CD4-positive, CD25-positive, alpha-beta regulatory T cell (primary cell): ENCODE data around the gene PRIM1. TPM values are rescaled to one million over a fixed set of nuclear protein-coding genes. Genes with fewer than 3 reads are reported as not detected.

Experiments used
- ATAC-seq, 2 donors: fragments of 150-1000 bp; cut with Tn5 transposase; one replicate each; pipeline ENCODE4 v1.10.0; 2021; ENCODE audit warnings: low read depth in 2 of 2, moderate number of reproducible peaks in 2 of 2, moderate library complexity in 1 of 2
- DNase-seq, 3 donors: peaks; one replicate each; pipeline versions ENCODE4 v3.0.0 to v3.0.0-alpha.2; 2012 to 2022; ENCODE audit warnings: mixed read lengths in 1 of 3
- H3K27ac ChIP-seq: one replicate; pipeline ENCODE4 v1.7.0; 2013; ENCODE audit warnings: mild to moderate bottlenecking, low read length; ENCODE audit not compliant: insufficient read depth, poor library complexity, severe bottlenecking
- H3K27me3 ChIP-seq: one replicate; pipeline ENCODE4 v1.7.0; 2013; ENCODE audit warnings: low read length; ENCODE audit not compliant: control insufficient read depth, insufficient read depth
- H3K36me3 ChIP-seq: one replicate; pipeline ENCODE4 v1.7.0; 2013; ENCODE audit warnings: mild to moderate bottlenecking, low read length, moderate library complexity; ENCODE audit not compliant: control insufficient read depth, insufficient read depth
- H3K4me1 ChIP-seq: 2 replicates; pipeline ENCODE4 v1.7.0; 2013; ENCODE audit warnings: mild to moderate bottlenecking, low read length; ENCODE audit not compliant: insufficient read depth, control insufficient read depth, poor library complexity, severe bottlenecking
- H3K4me3 ChIP-seq: one replicate; pipeline ENCODE4 v1.7.0; 2013; ENCODE audit warnings: low read depth, mild to moderate bottlenecking, low read length, moderate library complexity
- H3K9me3 ChIP-seq, 2 experiments: 1 replicate in 1 of 2; 2 replicates in 1 of 2; pipeline ENCODE4 v1.7.0; 2013; ENCODE audit warnings: low read length in 2 of 2, mild to moderate bottlenecking in 1 of 2, moderate library complexity in 1 of 2; ENCODE audit not compliant: control insufficient read depth in 2 of 2
- H3K27ac Mint-ChIP-seq, 3 donors: one replicate each; pipeline ENCODE4 v1.8.0; 2020 to 2022; ENCODE audit warnings: mild to moderate bottlenecking in 3 of 3, mixed read lengths in 3 of 3, moderate library complexity in 2 of 3
- H3K27me3 Mint-ChIP-seq: one replicate; pipeline ENCODE4 v1.8.0; 2022; ENCODE audit warnings: mild to moderate bottlenecking, mixed read lengths
- H3K36me3 Mint-ChIP-seq: one replicate; pipeline ENCODE4 v1.8.0; 2020; ENCODE audit warnings: mixed read lengths
- H3K4me1 Mint-ChIP-seq, 4 donors: one replicate each; pipeline ENCODE4 v1.8.0; 2020 to 2022; ENCODE audit warnings: mixed read lengths in 4 of 4, mild to moderate bottlenecking in 1 of 4
- H3K4me3 Mint-ChIP-seq, 4 donors: one replicate each; pipeline ENCODE4 v1.8.0; 2020 to 2022; ENCODE audit warnings: mild to moderate bottlenecking in 4 of 4, mixed read lengths in 4 of 4, moderate library complexity in 3 of 4
- H3K9me3 Mint-ChIP-seq, 7 donors: one replicate each; pipeline ENCODE4 v1.8.0; 2020 to 2022; ENCODE audit warnings: mixed read lengths in 7 of 7, mild to moderate bottlenecking in 3 of 7, moderate library complexity in 2 of 7
- polyA plus RNA-seq, 4 donors: library from polyadenylated mRNA; unstranded; fragments of 300-500 nt; fragmentation: Illumina TruSeq; gene quantifications; one replicate each; pipeline ENCODE4 v1.2.3, GENCODE V29; 2021
- total RNA-seq: library from RNA; stranded (reverse); gene quantifications from one replicate; pipeline ENCODE4 v1.2.3, GENCODE V29; 2022

Gene PRIM1
- total and polyA plus RNA-seq, 5 donors from 2014 or later = 15.1 to 46.1 (median 36.1) TPM

GRCh38 chr12:56787498-56787897 is 35.4 kb upstream of the PRIM1 start:
- no peak overlapping the region for H3K27ac Mint-ChIP-seq
- ATAC-seq (no peak), DNase-seq (no peak)
- Histone ChIP-seq H3K9me3 (no peaks in the 10 kb centered on the region), H3K4me1 (no peaks in the 10 kb centered on the region), H3K27me3 (peaks cover 2% of the 10 kb centered on the region), H3K27ac (no peak overlapping the region), H3K36me3 (no peaks in the 10 kb centered on the region), H3K4me3 (no peak overlapping the region)
- no peak overlapping the region for H3K4me3 Mint-ChIP-seq
- no peaks in the 10 kb centered on the region for H3K9me3 Mint-ChIP-seq
- H3K4me1 Mint-ChIP-seq = no peaks in the 10 kb centered on the region
- H3K27me3 Mint-ChIP-seq = peaks cover 3% of the 10 kb centered on the region
- H3K36me3 Mint-ChIP-seq = no peaks in the 10 kb centered on the region

DNA sequence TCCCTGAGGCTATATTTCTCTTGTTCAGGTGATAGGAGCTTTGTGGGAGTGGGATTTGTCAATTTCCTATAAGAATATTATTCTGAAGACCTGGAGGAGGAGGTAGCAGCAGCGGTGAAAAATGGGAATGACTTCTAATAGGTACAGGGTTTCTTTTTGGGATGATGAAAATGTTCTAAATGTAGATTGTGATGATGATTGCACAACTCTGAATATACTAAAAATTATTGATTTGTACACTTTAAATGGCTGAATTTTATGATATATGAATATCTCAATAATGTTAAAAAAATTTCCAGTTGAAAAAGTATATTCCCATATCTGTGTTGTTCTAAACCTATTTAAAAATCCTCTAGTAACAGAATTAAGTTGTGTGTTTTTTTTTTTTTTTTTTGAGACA is 33.8 kb upstream of the PRIM1 start:
- Histone ChIP-seq H3K9me3 (no peaks in the 10 kb centered on the region), H3K27ac (no peak overlapping the region), H3K36me3 (no peaks in the 10 kb centered on the region), H3K4me3 (no peak overlapping the region), H3K27me3 (peaks cover 2% of the 10 kb centered on the region), H3K4me1 (no peaks in the 10 kb centered on the region)
- DNase-seq (no peak), ATAC-seq (no peak)
- H3K27ac Mint-ChIP-seq = no peak overlapping the region
- H3K27me3 Mint-ChIP-seq = peaks cover 5% of the 10 kb centered on the region
- no peaks in the 10 kb centered on the region for H3K4me1 Mint-ChIP-seq
- H3K4me3 Mint-ChIP-seq = no peak overlapping the region
- no peaks in the 10 kb centered on the region for H3K36me3 Mint-ChIP-seq
- H3K9me3 Mint-ChIP-seq = no peaks in the 10 kb centered on the region

GRCh38 chr12:56785141-56785865 is 33.2 kb upstream of the PRIM1 start:
- Mint-ChIP-seq H3K4me1 (no peaks in the 10 kb centered on the region), H3K36me3 (no peaks in the 10 kb centered on the region), H3K27me3 (peaks cover 5% of the 10 kb centered on the region), H3K27ac (no peak overlapping the region), H3K9me3 (no peaks in the 10 kb centered on the region), H3K4me3 (no peak overlapping the region)
- no peak overlapping the region for H3K27ac ChIP-seq
- H3K4me1 ChIP-seq = no peaks in the 10 kb centered on the region
- H3K4me3 ChIP-seq = no peak overlapping the region
- H3K27me3 ChIP-seq = peaks cover 2% of the 10 kb centered on the region
- DNase-seq (no peak), ATAC-seq (no peak)
- no peaks in the 10 kb centered on the region for H3K9me3 ChIP-seq
- H3K36me3 ChIP-seq = no peaks in the 10 kb centered on the region

DNA sequence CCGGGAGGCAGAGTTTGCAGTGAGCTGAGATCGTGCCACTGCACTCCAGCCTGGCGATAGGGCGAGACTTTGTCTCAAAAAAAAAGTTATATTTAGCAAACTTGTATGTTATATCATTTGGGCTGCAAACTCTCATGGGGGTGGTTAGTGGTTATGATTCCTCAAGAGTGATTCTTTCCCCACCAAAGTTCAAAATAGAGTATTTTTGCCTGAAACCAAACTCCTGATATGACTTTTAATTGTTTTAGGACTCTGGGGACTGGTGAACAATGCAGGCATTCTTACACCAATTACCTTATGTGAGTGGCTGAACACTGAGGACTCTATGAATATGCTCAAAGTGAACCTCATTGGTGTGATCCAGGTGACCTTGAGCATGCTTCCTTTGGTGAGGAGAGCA is 29.6 kb upstream of the PRIM1 start:
- H3K27me3 ChIP-seq = peaks cover 2% of the 10 kb centered on the region
- Mint-ChIP-seq H3K9me3 (no peaks in the 10 kb centered on the region), H3K4me1 (no peaks in the 10 kb centered on the region), H3K36me3 (no peaks in the 10 kb centered on the region), H3K27ac (no peak overlapping the region), H3K27me3 (peaks cover 5% of the 10 kb centered on the region), H3K4me3 (no peak overlapping the region)
- no peak overlapping the region for H3K27ac ChIP-seq
- H3K9me3 ChIP-seq = no peaks in the 10 kb centered on the region
- no peak for DNase-seq
- H3K4me3 ChIP-seq = no peak overlapping the region
- H3K36me3 ChIP-seq = no peaks in the 10 kb centered on the region
- H3K4me1 ChIP-seq = no peaks in the 10 kb centered on the region
- ATAC-seq = no peak

GRCh38 chr12:56778756-56779155 is 26.6 kb upstream of the PRIM1 start:
- Mint-ChIP-seq H3K4me3 (no peak overlapping the region), H3K4me1 (no peaks in the 10 kb centered on the region), H3K36me3 (no peaks in the 10 kb centered on the region), H3K9me3 (peaks cover 0 to 2% (median 0%) of the 10 kb centered on the region in 7 donors), H3K27me3 (peaks cover 5% of the 10 kb centered on the region), H3K27ac (no peak overlapping the region)
- DNase-seq = no peak
- H3K27ac ChIP-seq = no peak overlapping the region
- H3K4me3 ChIP-seq = no peak overlapping the region
- ATAC-seq = no peak
- H3K27me3 ChIP-seq = no peaks in the 10 kb centered on the region
- no peaks in the 10 kb centered on the region for H3K36me3 ChIP-seq
- H3K9me3 ChIP-seq = no peaks in the 10 kb centered on the region
- no peaks in the 10 kb centered on the region for H3K4me1 ChIP-seq

DNA sequence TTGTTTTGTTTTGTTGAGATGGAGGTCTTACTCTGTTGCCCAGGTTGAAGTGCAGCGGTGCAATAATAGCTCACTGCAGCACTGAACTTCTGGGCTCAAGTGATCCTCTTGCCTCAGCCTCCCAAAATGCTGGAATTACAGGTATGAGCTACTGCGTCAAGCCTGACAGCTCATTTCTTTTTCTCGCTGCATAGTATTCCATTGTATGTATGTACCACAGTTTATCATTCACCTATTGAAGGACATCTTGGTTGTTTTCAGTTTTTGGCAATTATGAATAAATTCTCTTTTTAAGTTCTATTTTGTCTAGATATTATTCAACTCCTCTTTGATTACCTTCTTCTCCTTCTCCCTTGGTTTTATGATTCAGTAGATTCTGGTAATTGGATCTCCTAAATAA is 24.5 kb upstream of the PRIM1 start:
- peaks cover 0 to 3% (median 0%) of the 10 kb centered on the region in 4 donors for H3K4me1 Mint-ChIP-seq
- H3K36me3 ChIP-seq = no peaks in the 10 kb centered on the region
- no peaks in the 10 kb centered on the region for H3K9me3 ChIP-seq
- peaks cover 0 to 2% (median 0%) of the 10 kb centered on the region in 7 donors for H3K9me3 Mint-ChIP-seq
- H3K27me3 ChIP-seq = no peaks in the 10 kb centered on the region
- ATAC-seq (no peak), DNase-seq (no peak)
- H3K4me3 ChIP-seq = no peak overlapping the region
- H3K27ac Mint-ChIP-seq = no peak overlapping the region
- peaks cover 5% of the 10 kb centered on the region for H3K27me3 Mint-ChIP-seq
- H3K4me1 ChIP-seq = no peaks in the 10 kb centered on the region
- no peak overlapping the region for H3K27ac ChIP-seq
- no peak overlapping the region for H3K4me3 Mint-ChIP-seq
- H3K36me3 Mint-ChIP-seq = no peaks in the 10 kb centered on the region

GRCh38 chr12:56775638-56776037 is 23.5 kb upstream of the PRIM1 start:
- H3K4me1 Mint-ChIP-seq = peaks cover 0 to 3% (median 0%) of the 10 kb centered on the region in 4 donors
- peaks cover 5% of the 10 kb centered on the region for H3K27me3 Mint-ChIP-seq
- H3K27ac Mint-ChIP-seq = no peak overlapping the region

GRCh38 chr12:56773113-56773512 is 21.0 kb upstream of the PRIM1 start:
- no peaks in the 10 kb centered on the region for H3K36me3 Mint-ChIP-seq
- no peak overlapping the region for H3K27ac Mint-ChIP-seq
- H3K9me3 Mint-ChIP-seq = peaks cover 0 to 2% (median 0%) of the 10 kb centered on the region in 7 donors
- peaks cover 0 to 4% (median 0%) of the 10 kb centered on the region in 4 donors for H3K4me1 Mint-ChIP-seq
- Histone ChIP-seq H3K27ac (no peak overlapping the region), H3K4me3 (no peak overlapping the region), H3K4me1 (no peaks in the 10 kb centered on the region), H3K36me3 (no peaks in the 10 kb centered on the region), H3K9me3 (no peaks in the 10 kb centered on the region), H3K27me3 (no peaks in the 10 kb centered on the region)
- peaks cover 5% of the 10 kb centered on the region for H3K27me3 Mint-ChIP-seq
- ATAC-seq = no peak
- DNase-seq = no peak
- no peak overlapping the region for H3K4me3 Mint-ChIP-seq

More at GRCh38 chr12:56775638-56776037, 23.5 kb upstream of the PRIM1 start:
- Histone ChIP-seq H3K4me3 (no peak overlapping the region), H3K27me3 (no peaks in the 10 kb centered on the region), H3K9me3 (no peaks in the 10 kb centered on the region), H3K4me1 (no peaks in the 10 kb centered on the region), H3K36me3 (no peaks in the 10 kb centered on the region), H3K27ac (no peak overlapping the region)
- H3K36me3 Mint-ChIP-seq = no peaks in the 10 kb centered on the region
- peaks cover 0 to 2% (median 0%) of the 10 kb centered on the region in 7 donors for H3K9me3 Mint-ChIP-seq
- H3K4me3 Mint-ChIP-seq = no peak overlapping the region
- no peak for ATAC-seq
- no peak for DNase-seq
